HTERT RPE-1 (cell line): ENCODE measurements around the gene LRRC8C.

ENCODE experiments used
- in situ Hi-C: fragments of 300-500 bp; cut with MboI; formaldehyde crosslinking; loops from 4 replicates; pipeline ENCODE4 v1.14.3; 2020; ENCODE audit warnings: low sequenced_read_pairs

The LRRC8C gene

GRCh38 chr1:89727517-89728312, 94.8 kb downstream of the LRRC8C start:
- in situ Hi-C loops: no loop called here

- in situ Hi-C loops: no loop called here
These were observed 95.5 kb downstream of the LRRC8C start for GRCh38 chr1:89728381-89728780.

- in situ Hi-C loops: no loop called here
These were observed 99.3 kb downstream of the LRRC8C start for GRCh38 chr1:89732206-89732605.

GRCh38 chr1:89732643-89733222, 99.8 kb downstream of the LRRC8C start:
- in situ Hi-C loops: no loop called here

- in situ Hi-C loops: no loop called here
These were observed 100.8 kb downstream of the LRRC8C start for GRCh38 chr1:89733748-89734147.

GRCh38 chr1:89734442-89734841, 101.5 kb downstream of the LRRC8C start:
- in situ Hi-C loops: no loop called here

GRCh38 chr1:89735479-89735878, 102.6 kb downstream of the LRRC8C start:
- in situ Hi-C loops: no loop called here

GRCh38 chr1:89736937-89737733, 104.2 kb downstream of the LRRC8C start:
- in situ Hi-C loops: no loop called here

- in situ Hi-C loops: no loop called here
These were observed 105.1 kb downstream of the LRRC8C start for GRCh38 chr1:89737985-89738510.

GRCh38 chr1:89739013-89739843, 106.3 kb downstream of the LRRC8C start:
- in situ Hi-C loops: no loop called here

- in situ Hi-C loops: no loop called here
These were observed 106.9 kb downstream of the LRRC8C start for GRCh38 chr1:89739844-89740216.

GRCh38 chr1:89743788-89744187, 110.9 kb downstream of the LRRC8C start:
- in situ Hi-C loops: no loop called here

GRCh38 chr1:89746424-89747149, 113.7 kb downstream of the LRRC8C start:
- in situ Hi-C loops: no loop called here

GRCh38 chr1:89753761-89754160, 120.8 kb downstream of the LRRC8C start:
- in situ Hi-C loops: no loop called here

- in situ Hi-C loops: no loop called here
These were observed 121.6 kb downstream of the LRRC8C start for GRCh38 chr1:89754518-89754917.

GRCh38 chr1:89755591-89755990, 122.7 kb downstream of the LRRC8C start:
- in situ Hi-C loops: no loop called here

GRCh38 chr1:89757532-89757931, 124.6 kb downstream of the LRRC8C start:
- in situ Hi-C loops: no loop called here

GRCh38 chr1:89758156-89758555, 125.2 kb downstream of the LRRC8C start:
- in situ Hi-C loops: no loop called here

- in situ Hi-C loops: no loop called here
These were observed 126.1 kb downstream of the LRRC8C start for GRCh38 chr1:89759036-89759435.

- in situ Hi-C loops: no loop called here
These were observed 127.6 kb downstream of the LRRC8C start for GRCh38 chr1:89760496-89760895.
